HG02840 (cell line): Measurements from ENCODE around the gene ZNF618.

Experiments used
- ATAC-seq: cut with Tn5 transposase; IDR thresholded peaks from one replicate; pipeline ENCODE4 v1.9.1; 2021; ENCODE audit warnings: mild to moderate bottlenecking, moderate library complexity, moderate number of reproducible peaks; ENCODE audit not compliant: unreplicated experiment, low FRiP score

ZNF618 gene, protein sequence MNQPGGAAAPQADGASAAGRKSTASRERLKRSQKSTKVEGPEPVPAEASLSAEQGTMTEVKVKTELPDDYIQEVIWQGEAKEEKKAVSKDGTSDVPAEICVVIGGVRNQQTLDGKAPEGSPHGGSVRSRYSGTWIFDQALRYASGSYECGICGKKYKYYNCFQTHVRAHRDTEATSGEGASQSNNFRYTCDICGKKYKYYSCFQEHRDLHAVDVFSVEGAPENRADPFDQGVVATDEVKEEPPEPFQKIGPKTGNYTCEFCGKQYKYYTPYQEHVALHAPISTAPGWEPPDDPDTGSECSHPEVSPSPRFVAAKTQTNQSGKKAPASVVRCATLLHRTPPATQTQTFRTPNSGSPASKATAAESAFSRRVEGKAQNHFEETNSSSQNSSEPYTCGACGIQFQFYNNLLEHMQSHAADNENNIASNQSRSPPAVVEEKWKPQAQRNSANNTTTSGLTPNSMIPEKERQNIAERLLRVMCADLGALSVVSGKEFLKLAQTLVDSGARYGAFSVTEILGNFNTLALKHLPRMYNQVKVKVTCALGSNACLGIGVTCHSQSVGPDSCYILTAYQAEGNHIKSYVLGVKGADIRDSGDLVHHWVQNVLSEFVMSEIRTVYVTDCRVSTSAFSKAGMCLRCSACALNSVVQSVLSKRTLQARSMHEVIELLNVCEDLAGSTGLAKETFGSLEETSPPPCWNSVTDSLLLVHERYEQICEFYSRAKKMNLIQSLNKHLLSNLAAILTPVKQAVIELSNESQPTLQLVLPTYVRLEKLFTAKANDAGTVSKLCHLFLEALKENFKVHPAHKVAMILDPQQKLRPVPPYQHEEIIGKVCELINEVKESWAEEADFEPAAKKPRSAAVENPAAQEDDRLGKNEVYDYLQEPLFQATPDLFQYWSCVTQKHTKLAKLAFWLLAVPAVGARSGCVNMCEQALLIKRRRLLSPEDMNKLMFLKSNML

DNA sequence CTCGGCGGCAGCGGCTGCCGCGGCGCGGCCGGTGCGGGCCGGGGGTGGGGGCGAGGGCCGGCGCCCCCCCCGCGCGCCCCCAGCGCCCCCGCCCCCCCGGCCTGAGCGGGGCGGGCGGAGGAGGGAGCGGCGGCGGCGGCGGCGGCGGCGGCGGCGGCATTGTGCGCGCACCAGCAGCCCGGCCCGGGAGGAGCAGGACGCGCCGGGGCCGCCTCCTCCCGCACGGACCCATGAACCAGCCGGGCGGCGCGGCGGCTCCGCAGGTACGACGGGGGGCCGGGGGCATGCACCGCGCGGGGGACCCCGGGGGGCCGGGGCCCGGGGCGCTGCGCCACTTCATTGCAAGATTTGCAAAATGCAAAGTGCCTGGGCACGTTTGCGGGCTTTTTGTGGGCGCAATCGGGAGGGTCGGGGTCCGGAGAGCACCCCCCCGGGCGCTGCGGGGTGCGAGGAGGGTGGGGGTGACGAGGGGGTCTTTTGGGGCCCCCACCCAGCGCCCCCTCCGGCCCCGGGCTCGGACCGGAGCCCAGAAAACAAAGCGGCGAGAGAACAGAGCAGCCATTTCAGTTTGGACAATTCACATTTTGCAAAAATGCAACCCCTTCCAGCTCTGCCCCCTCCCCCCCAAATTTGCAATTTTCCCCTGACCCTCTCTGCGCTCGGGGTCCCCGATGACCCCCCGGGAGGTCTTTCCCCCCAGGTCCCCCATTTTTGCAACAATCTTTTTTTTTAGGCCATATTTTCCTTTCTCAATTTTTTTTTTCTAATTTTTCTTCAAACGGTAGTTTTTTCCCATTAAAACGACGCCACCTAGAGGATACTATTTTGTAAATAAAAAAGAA, at the start of gene ZNF618:
ZNF618 (plus strand) TSS at position 159 of the 842 bp plus-strand sequence; CDS start at position 231, 72 bp downstream.
- no peak for ATAC-seq

DNA sequence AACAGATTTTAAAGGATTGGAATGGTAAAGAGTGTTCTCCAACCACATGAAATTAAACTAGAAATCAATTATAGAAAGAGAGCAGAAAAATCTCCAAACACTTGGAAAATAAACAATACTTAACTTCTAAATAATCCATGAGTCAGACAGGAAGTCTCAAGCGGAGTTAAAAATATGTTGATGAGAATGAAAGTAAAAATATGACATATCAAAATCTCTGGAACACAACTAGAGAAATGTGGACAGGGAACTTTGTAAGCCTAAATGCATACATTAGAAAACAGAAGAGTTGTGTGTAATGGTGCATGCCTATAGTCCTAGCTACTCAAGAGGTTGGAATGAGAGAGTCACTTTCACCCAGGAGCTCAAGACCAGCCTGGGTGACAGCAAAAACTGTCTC, 47.9 kb upstream of the ZNF618 start:
- no peak for ATAC-seq

DNA sequence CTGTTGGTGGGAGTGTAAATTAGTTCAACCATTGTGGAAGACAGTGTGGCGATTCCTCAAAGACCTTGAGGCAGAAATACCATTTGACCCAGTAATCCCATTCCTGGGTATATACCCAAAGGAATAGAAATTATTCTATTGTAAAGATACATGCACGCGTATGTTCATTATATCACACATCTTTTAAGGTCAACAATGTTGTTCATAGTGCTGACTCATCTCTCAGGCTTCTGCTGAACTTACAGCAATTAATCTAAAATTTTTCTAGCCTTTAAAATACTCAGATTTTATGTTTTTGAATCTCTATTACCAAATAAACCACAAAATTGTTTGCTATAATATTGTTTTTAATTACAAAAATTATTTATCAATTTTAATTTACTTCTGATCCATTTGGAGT, 38.8 kb upstream of the ZNF618 start:
- no peak for ATAC-seq

DNA sequence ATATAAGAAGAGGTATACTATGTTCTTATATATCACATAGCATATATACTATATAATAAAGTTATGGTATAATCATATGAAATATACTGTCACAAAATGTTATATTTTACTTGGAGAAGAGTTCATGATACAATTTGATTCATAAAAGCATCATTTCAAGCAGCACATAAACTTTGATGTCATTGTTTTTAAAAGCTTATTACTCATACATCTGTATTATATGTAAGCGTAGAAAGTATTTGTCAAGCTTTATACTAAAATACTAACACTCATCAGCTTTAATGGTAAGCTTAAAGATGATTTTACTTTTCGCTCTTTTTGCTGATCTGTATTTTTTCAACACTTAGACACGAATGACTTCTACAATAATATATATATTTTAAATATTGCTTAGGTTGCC, 34.0 kb upstream of the ZNF618 start:
- ATAC-seq = no peak

DNA sequence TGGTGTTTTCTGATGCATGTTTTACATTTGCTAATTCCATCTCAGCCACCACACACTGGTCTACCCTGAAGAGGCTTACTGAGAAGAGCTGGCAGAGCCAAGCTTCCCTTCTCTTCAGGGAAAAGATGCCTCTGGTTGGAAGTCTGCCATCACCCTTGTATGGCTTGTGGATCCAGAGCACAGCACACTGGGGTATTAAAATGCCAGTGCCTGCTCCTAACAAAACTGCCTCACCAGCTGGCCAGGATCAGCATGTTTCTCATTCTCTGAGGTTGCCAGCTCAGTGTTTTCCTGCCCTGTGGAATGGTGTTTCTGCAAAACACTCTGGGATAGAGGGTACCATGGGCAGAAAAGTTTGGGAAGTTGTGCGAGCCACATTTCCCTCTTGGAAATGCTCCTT, 31.6 kb upstream of the ZNF618 start:
- ATAC-seq = no peak

DNA sequence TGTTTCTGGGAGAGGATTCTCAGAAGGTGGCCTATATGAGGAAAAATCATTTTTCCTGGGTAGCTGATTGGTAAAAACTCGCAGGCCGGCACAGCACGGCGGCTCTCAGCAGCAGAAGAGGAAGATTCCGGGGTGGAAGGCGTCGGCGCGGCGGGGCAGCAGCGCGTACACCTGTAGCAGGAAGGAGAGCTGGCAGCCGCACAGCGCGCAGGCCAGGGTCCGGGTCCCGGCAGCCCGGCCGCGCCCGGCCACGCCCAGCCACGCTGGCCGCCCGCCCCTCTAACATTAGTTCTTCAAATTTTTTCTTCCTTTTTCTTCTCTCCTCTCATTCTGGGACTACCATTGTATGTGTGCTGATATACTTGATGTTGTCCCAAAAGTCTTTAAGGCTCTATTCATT, 24.8 kb upstream of the ZNF618 start:
- no peak for ATAC-seq

DNA sequence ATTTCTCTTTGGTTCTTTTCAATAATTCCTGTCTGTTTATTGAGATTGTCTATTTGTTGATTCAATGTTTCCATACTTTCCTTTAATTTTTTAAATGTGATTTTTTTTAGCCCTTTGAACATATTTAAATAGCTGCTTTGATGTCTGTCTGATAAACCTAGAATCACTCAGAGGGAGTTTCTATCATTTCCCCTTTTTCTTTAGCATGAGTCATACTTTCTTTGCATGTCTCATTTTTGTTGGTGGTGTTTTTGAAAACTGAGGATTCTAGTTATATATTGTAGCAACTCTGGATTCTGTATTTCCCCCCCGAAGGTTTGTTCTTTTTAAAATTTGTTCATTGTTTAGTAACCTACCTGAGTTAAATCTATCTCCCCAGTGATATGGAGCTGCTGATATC, 24.2 kb upstream of the ZNF618 start:
- ATAC-seq = no peak

DNA sequence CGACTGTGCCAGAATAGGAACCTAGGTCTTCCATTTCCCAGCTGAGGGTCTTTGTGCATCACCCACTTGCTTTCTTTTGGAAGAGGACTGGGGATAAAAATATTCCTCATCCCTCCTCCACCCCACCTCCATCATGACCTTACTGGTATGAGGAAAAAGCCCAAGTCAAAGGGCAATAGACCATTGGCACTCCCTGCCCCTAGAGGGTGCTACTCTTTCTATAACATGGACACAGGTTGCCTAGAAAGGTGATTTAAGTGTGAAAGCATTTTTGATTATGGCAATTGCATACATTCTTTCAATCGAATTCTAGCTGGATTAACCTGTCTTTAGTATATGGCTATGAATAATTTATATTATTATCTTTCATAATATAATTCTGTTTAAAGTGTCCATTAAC, 22.8 kb upstream of the ZNF618 start:
- ATAC-seq = no peak

DNA sequence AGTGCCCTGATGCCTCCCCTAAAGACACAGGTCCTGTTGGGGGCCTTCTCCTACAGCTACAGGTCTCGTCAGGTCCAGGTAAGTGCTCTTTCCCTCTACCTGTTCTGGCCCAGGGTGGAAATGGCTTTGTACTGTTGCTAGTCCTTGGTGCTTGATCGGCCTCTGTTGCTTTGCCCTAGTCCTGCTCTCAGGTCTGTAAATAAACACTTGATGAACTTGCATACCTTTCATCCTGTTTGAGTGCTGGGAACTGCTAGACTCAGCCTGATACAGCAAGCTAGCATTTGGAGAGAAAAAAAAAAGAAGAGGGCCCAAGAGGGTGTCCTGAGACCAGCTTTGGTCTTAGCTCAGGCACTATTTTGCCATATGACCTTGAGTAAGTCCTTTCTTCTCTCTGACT, 21.8 kb upstream of the ZNF618 start:
- no peak for ATAC-seq

DNA sequence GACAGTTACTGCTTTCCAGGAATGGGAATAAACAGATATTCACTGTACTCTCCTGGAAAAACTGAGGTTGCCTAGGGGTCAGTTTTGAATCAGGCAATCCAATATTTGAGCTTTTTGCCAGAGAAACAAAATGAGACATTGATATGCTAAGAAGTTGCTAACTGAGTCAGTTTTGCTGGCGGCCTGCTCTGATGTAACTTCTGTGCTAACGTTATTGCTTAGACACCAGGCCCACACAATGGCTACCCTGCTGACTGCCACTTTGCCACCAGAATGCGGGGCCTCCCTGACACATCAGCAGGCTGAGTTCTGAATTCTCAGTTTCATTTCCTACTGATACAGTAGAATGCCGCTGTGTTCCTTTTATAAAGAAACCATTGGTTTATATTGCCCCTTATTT, 18.2 kb upstream of the ZNF618 start:
- ATAC-seq = no peak

DNA sequence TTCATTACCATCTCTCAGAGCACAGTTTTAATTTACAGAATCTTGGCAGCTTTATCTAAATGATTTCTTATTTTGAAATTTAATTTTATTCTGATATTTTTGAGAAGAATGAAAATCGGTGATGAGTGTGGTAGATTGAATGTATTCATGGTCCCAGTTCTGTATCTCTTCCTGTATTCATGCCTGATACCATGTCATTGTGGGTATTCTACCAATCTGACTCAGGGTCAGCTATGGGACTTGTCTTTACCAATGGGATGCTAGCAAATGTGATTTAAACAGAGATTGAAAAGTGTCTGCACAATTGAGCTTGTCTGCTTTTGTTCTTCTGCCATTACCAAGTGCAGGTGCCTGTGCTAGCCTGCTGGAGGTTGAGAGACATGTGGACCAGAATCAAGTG, 17.8 kb upstream of the ZNF618 start:
- ATAC-seq = no peak

DNA sequence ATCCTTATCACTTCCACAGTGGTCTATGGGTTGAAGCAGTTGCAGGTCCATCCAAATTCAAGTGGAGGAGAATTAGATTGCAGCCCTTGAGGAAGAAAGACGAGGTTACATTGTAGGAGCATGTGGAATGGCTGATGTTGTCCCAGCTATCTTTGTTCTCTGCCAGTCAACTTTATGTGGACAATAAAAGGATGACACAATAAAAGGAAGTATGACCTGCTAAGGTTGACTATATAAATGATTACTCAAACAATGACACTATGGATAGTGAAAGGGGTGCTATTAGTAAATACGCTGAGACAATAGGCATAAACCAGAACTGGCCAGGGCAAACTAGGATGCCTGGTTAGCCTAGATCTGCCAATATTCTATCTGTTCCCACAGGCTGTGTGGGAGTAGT, 12.8 kb upstream of the ZNF618 start:
- ATAC-seq = no peak

DNA sequence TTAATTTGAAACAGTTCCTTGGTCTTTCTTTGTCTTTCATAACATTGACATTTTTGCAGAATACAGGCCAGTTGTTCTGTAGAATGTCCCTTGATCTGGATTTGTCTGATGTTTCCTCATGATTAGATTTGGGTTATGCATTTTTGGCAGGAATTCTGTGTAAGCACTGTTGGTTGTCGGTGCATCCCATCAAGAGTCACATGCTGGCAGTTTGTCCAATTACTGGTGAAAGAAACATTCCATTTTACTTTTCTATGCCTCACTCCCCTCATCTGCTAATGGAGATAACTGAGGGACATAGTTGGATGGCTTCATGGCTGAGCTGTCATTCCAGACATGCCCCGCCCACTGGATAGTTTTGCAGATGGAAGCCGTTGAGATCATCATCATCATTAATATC, 7.6 kb upstream of the ZNF618 start:
- ATAC-seq = no peak

DNA sequence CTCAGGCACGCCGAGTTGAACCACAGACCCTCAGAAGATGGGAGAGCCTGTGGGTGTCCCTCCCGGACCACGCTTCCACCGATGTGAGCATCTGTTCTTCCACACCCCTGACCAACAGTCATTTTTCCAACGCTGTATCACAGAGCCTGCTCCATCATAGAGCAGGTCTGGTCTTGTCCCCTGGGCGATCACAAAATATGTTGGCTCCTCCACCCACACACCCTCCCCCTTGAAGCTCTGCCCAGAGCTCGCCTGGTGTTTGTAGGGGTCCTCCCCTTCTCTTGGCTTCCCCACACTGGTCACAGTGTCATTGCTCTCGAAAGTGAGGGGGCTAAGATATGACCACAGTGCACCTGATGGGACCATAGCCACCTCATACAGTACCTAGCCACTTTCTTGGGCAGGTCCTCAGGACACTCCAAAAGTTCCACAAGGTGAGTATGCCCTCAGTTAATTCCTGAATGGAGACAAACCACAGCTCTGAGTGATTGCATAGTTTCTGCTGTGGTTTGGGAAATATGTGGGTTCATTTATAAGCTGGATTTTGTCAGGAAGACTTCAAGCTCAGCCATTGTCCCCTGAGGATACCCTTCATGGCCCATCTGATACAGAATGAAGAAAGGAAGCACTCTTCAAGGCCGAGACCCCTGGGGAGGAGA, 3.5 kb upstream of the ZNF618 start:
- ATAC-seq = no peak

DNA sequence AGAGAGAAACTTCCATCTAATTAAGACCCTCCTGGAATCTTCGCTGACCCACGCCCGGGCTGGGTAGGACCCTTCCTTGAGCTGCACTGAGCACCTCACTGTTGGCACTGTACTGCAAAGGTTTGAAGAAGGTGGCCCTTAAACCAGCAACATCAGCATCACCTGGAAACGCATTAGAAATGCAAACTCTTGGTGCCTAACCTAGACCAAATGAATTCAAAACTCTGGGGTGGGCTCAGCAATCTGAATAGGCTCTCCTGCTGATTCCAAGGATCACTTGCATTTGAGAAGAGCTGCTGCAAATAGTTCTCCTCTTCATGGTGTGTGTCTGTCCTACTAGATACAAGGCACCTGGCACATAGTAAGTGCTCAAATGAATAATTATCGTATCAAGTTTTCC, 2.7 kb upstream of the ZNF618 start:
- no peak for ATAC-seq

DNA sequence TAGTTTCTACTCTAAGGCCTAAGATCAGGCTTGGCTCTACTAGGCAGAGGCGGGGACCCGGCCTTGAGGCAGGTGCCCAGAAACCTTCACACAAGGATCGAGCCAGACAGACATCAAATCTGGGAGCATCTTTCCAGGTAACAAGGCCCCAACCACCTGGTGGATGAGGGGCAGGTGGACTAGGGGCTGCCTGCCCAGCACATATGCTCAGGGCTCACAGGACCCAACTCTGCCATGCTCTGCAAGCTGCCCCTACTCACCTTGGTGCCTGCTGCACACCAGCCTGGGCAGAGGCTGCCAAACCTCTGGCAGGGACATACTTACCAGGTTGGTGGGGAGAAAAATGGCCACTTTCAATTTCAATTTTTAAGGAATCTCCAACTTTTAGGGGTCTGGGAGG, 2.2 kb upstream of the ZNF618 start:
- no peak for ATAC-seq

DNA sequence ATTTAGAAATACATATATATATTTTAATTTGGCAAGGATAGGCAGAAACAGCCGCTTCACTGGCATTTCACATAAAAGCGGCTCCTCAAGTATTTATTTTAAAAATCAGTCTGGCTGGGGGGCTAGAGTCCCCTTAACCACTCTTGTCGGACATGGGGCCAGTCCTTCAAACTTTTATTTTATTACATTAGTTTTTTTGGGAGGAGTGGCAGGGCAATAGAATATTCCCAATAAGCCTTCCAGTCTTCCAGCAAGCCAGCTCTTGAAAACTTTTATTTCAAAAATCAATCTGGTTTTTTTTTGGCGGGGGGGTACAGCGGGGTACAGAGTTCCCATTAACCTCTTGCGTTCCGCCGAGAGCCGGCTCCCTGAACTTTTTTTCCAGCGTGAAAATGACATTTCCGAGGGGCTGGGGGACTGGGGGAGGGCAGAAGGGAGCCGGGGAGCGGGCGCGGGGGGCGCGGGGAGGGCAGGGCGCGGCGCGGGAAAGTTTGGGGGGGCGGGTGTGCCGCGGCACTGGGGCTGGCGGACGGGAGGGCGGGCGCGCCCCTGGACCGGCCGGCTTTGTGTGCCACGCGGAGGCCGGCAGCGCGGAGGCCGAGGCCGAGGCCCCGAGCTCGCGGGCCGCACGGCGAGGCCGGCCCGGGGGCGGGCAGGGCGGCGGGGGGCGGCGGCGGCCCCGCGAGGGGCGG, 504 bp upstream of the ZNF618 start:
- ATAC-seq = no peak

DNA sequence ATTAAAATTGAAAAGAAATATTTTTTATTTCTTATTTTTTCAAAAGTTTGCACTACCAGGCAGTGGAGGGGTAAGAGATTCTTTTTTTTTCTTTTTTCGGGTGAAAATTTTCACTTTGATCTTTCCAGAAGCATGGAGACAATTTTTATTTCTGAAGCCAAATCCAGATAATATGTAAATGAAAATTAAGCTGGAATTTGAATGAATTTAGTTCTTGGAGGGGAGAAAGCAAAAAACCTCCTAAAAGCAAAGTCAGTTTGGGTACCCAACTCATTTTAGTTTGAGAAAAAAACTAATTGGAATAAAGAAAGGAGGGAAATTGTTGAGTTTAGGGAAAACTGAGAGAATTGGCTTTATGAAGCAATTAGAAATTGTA, 872 bp downstream of the ZNF618 start:
- no peak for ATAC-seq

DNA sequence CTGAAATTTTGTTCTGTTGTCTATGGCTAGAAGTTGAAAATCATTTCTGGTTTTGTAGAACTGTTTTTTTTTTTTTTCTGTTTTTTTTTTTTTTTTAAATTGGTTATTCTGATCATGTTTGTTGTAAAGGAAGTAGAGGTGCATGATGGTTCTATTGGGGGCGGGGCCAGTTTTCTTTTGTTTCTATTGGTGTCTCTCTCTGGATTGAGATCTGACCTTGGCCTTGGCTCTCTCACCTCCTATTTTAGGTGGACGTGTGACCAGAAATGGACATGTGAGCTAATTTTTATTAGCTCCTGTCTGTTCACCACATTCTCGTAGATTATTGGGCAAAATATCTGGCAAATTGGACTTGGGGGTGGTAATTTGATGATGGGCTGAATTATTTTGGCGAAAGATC, 3.2 kb downstream of the ZNF618 start:
- no peak for ATAC-seq

DNA sequence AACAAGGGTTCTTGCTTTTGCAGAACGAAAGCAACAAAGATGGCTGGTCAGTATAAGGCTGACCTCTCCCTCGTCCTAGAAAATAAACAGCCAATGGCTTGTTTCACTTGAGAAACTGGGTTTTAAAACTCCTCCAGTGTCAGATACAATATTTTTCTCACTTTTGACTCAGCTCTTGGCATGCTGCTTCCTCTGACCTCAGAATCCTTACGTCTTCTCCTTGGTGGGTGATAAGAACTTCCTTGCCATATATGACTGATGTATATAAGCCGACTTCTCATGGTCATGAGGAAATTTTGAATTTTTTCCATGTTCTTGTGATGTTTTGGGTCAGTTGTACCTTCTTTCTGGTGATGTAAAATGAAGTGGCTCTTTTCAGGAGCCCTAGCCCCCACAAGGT, 3.8 kb downstream of the ZNF618 start:
- ATAC-seq = no peak
